Endodermal cell (in vitro differentiated cells): Measurements from ENCODE around the gene ADGRG6. TPM values are rescaled to one million over a fixed set of nuclear protein-coding genes. Genes with fewer than 3 reads are reported as not detected.

ENCODE experiments used
- DNase-seq: peaks from one replicate; pipeline ENCODE4 v3.0.0-alpha.2; 2017
- H3K27ac ChIP-seq: 2 replicates; pipeline ENCODE4 v1.5.1; 2013; ENCODE audit warnings: mild to moderate bottlenecking, low read depth, low read length, moderate library complexity
- H3K27me3 ChIP-seq: 2 replicates; pipeline ENCODE4 v1.6.1; 2013; ENCODE audit warnings: mild to moderate bottlenecking, low read length, moderate library complexity; ENCODE audit not compliant: insufficient read depth, control insufficient read depth, poor library complexity, severe bottlenecking
- H3K36me3 ChIP-seq: 2 replicates; pipeline ENCODE4 v1.7.0; 2013; ENCODE audit warnings: mild to moderate bottlenecking, low read length, moderate library complexity; ENCODE audit not compliant: control insufficient read depth, insufficient read depth
- H3K4me1 ChIP-seq: one replicate; pipeline ENCODE4 v1.7.0; 2013; ENCODE audit warnings: low read length; ENCODE audit not compliant: control insufficient read depth, insufficient read depth
- H3K4me3 ChIP-seq: 2 replicates; pipeline ENCODE4 v1.5.1; 2013; ENCODE audit warnings: mild to moderate bottlenecking, low read length, moderate library complexity
- H3K9ac ChIP-seq: 2 replicates; pipeline ENCODE4 v1.6.1; 2013; ENCODE audit warnings: mild to moderate bottlenecking, low read length, moderate library complexity; ENCODE audit not compliant: poor library complexity, severe bottlenecking; ENCODE audit errors: extremely low read depth
- H3K9me3 ChIP-seq: 2 replicates; pipeline ENCODE4 v1.6.1; 2013; ENCODE audit warnings: mild to moderate bottlenecking, low read length, moderate library complexity; ENCODE audit not compliant: control insufficient read depth
- H3K27ac Mint-ChIP-seq: 2 replicates; pipeline ENCODE4 v1.8.0; 2020; ENCODE audit warnings: mixed read lengths
- H3K27me3 Mint-ChIP-seq: 2 replicates; pipeline ENCODE4 v1.8.0; 2021; ENCODE audit warnings: mild to moderate bottlenecking, mixed read lengths; ENCODE audit not compliant: insufficient read depth
- H3K36me3 Mint-ChIP-seq: 2 replicates; pipeline ENCODE4 v1.8.0; 2020; ENCODE audit warnings: low read depth, mixed read lengths
- H3K4me1 Mint-ChIP-seq: 2 replicates; pipeline ENCODE4 v1.8.0; 2020; ENCODE audit warnings: mixed read lengths
- H3K4me3 Mint-ChIP-seq: 2 replicates; pipeline ENCODE4 v1.8.0; 2020; ENCODE audit warnings: mild to moderate bottlenecking, moderate library complexity, mixed read lengths
- H3K9me3 Mint-ChIP-seq: 2 replicates; pipeline ENCODE4 v1.8.0; 2020; ENCODE audit warnings: mild to moderate bottlenecking, mixed read lengths
- CTCF ChIP-seq: fragments of 200-600 bp; sonication (generic); conservative IDR thresholded peaks from 2 replicates; pipeline ENCODE4 v1.5.0; 2021; ENCODE audit warnings: antibody characterized with exemption, mild to moderate bottlenecking
- WGBS, 2 experiments: methylation state at CpG; one replicate each; pipeline versions ENCODE4 v1.1.5 to v1.1.7; 2013; ENCODE audit warnings: missing lambda C conversion rate in 2 of 2, mixed read lengths in 1 of 2; ENCODE audit not compliant: insufficient coverage in 1 of 2, insufficient read length in 1 of 2; 5-methylcytosine and 5-hydroxymethylcytosine counted together
- total RNA-seq, 2 donors: library from RNA; stranded (reverse); fragmentation: NEBNext Ultra II Directional in 1 of 2; extraction: Animal tissue kit (Norgen Biotek cat#: 25700) in 1 of 2; gene quantifications; 2 replicates in 1 of 2; 3 replicates in 1 of 2; pipeline ENCODE4 v1.2.1, GENCODE V29; 2021

Gene ADGRG6
- total RNA-seq, 2 donors from 2014 or later: 20.4 to 26.8 TPM

- Histone ChIP-seq H3K27ac (no peak overlapping the region), H3K9ac (no peak overlapping the region), H3K36me3 (no peaks in the 10 kb centered on the region), H3K4me1 (no peaks in the 10 kb centered on the region), H3K4me3 (no peak overlapping the region), H3K27me3 (no peaks in the 10 kb centered on the region), H3K9me3 (no peaks in the 10 kb centered on the region)
- H3K9me3 Mint-ChIP-seq: no peaks in the 10 kb centered on the region
- H3K4me3 Mint-ChIP-seq: no peak overlapping the region
- no peak for DNase-seq
- peaks cover 15% of the 10 kb centered on the region for H3K4me1 Mint-ChIP-seq
- H3K27me3 Mint-ChIP-seq: no peaks in the 10 kb centered on the region
- TF ChIP-seq CTCF: no peak
- no peak overlapping the region for H3K27ac Mint-ChIP-seq
- WGBS, 2 experiments: 90 to 100% methylated on average over 1 of the region's 1 CpG
- H3K36me3 Mint-ChIP-seq: peaks cover 1% of the 10 kb centered on the region
These were observed 16.9 kb downstream of the ADGRG6 start for GRCh38 chr6:142318714-142319113.

- peaks cover 25% of the 10 kb centered on the region for H3K4me1 Mint-ChIP-seq
- WGBS, 2 experiments: 86 to 98% methylated on average over 1 to 3 of the region's 3 CpGs
These were observed 18.6 kb downstream of the ADGRG6 start for GRCh38 chr6:142320366-142320765.

GRCh38 chr6:142321451-142321850 is 19.6 kb downstream of the ADGRG6 start:
- Histone ChIP-seq H3K36me3 (no peaks in the 10 kb centered on the region), H3K4me1 (no peaks in the 10 kb centered on the region), H3K9ac (no peak overlapping the region), H3K9me3 (no peaks in the 10 kb centered on the region), H3K27me3 (no peaks in the 10 kb centered on the region), H3K27ac (no peak overlapping the region), H3K4me3 (no peak overlapping the region)
- Mint-ChIP-seq H3K36me3 (no peaks in the 10 kb centered on the region), H3K27me3 (no peaks in the 10 kb centered on the region), H3K4me1 (peaks cover 25% of the 10 kb centered on the region), H3K27ac (no peak overlapping the region), H3K9me3 (no peaks in the 10 kb centered on the region), H3K4me3 (no peak overlapping the region)
- DNase-seq: no peak
- TF ChIP-seq CTCF: no peak
- 99 to 100% methylated on average over 2 to 3 of the region's 3 CpGs for WGBS, 2 experiments

More at GRCh38 chr6:142320366-142320765, 18.6 kb downstream of the ADGRG6 start:
- Histone ChIP-seq H3K27ac (no peak overlapping the region), H3K9ac (no peak overlapping the region), H3K9me3 (no peaks in the 10 kb centered on the region), H3K27me3 (no peaks in the 10 kb centered on the region), H3K36me3 (no peaks in the 10 kb centered on the region), H3K4me1 (no peaks in the 10 kb centered on the region), H3K4me3 (no peak overlapping the region)
- Mint-ChIP-seq H3K9me3 (no peaks in the 10 kb centered on the region), H3K27me3 (no peaks in the 10 kb centered on the region), H3K36me3 (peaks cover 1% of the 10 kb centered on the region), H3K4me3 (no peak overlapping the region), H3K27ac (no peak overlapping the region)
- no peak for TF ChIP-seq CTCF
- no peak for DNase-seq
